Astrocyte (in vitro differentiated cells and primary cell): ENCODE measurements around the gene PLXDC1.

Experiments
- EZH2 ChIP-seq: IDR thresholded peaks from 2 replicates; pipeline ENCODE4 v1.6.1; 2012; ENCODE audit warnings: mild to moderate bottlenecking, low read length, inconsistent platforms; ENCODE audit not compliant: insufficient read depth
- TF ChIP-seq, protein P1 (sequence below): IDR thresholded peaks from 2 replicates; pipeline ENCODE4 v1.5.1; 2011; ENCODE audit warnings: low read depth, mild to moderate bottlenecking, inconsistent platforms, low read length, moderate library complexity; ENCODE audit not compliant: insufficient read depth

DNA sequence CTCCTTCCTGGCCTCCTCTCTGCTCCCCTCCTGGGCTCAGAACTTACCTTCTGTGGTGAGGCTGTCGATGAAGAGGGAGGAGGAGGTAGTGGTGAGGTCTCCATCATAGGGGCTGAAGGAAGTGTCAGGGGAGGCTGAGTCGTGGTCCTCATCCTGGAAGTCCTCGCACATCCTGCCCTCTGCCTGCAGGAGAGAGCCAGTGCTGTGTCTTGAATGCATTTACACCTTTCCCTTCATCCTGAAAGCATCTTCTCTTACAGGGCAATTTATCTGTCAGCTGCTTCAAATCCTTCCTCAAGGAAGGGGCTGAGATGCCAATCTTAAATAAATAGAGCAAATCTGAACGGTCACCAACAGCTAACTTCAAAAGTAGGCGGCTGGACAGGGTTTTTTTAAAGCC is 73.6 kb downstream of the PLXDC1 start:
- TF ChIP-seq, protein P1, sequence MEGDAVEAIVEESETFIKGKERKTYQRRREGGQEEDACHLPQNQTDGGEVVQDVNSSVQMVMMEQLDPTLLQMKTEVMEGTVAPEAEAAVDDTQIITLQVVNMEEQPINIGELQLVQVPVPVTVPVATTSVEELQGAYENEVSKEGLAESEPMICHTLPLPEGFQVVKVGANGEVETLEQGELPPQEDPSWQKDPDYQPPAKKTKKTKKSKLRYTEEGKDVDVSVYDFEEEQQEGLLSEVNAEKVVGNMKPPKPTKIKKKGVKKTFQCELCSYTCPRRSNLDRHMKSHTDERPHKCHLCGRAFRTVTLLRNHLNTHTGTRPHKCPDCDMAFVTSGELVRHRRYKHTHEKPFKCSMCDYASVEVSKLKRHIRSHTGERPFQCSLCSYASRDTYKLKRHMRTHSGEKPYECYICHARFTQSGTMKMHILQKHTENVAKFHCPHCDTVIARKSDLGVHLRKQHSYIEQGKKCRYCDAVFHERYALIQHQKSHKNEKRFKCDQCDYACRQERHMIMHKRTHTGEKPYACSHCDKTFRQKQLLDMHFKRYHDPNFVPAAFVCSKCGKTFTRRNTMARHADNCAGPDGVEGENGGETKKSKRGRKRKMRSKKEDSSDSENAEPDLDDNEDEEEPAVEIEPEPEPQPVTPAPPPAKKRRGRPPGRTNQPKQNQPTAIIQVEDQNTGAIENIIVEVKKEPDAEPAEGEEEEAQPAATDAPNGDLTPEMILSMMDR = no peak
- TF ChIP-seq EZH2 = no peak
